Heart right ventricle (tissue), 12 donors: Measurements from ENCODE around the gene TESMIN. TPM values are rescaled to one million over a fixed set of nuclear protein-coding genes. Genes with fewer than 3 reads are reported as not detected.

Source experiments
- polyA plus RNA-seq, 2 donors: library from polyadenylated mRNA; stranded (reverse); fragments of 200-250 nt; gene quantifications; one replicate each; pipeline ENCODE4 v1.2.3, GENCODE V29; 2013
- total RNA-seq, 10 donors: library from RNA; stranded (reverse); fragmentation: NEBNext Ultra II Directional in 3 of 10; extraction: Animal tissue kit (Norgen Biotek cat#: 25700) in 3 of 10; gene quantifications; one replicate each; pipeline versions ENCODE4 v1.2.1 to v1.2.4, GENCODE V29; 2021 to 2023
- donor health status: ischemic (EF 13 %, LVEDD 7.1; RV severe dilation, severe dysfunction).
- donor health status: healthy with polysubstance abuse.
- donor health status: DM: no; HTN: yes; CAD: no.
- donor health status: DM: no; HTN: no; CAD: no.
- donor health status: ischemic (EF 25% LVEDD 6.9; RV normal size, moderate dysfunction).
- donor health status: ischemic (EF 25% LVEDD 5.7; RV mildly dilated, moderate dysfunction).
- donor health status: healthy.
- donor health status: nonischemic (EF 11% LVEDD 7.7; RV severe dilation, severe dysfunction).
- donor health status: DM: yes; HTN: yes; CAD: no.
- donor health status: PGD.
- donor health status: ischemic (EF 29% LVEDD 5.4; RV normal size, mild dysfunction).
- donor health status: nonischemic (EF 23%, LVEDD 6.1; RV moderate dilation, normal function).

Gene TESMIN
- total and polyA plus RNA-seq, 12 donors: 0.13 to 2.6 (median 0.63) TPM; not detected in 2

Other genes with a start within 250 kb of the TESMIN start
- gene GAL, start 67.0 kb downstream of the TESMIN start, total RNA-seq: 1 to 10 TPM in 1 of 10 donors, under 1 TPM in 2, not detected in 7; 0.42 to 1.6 (median 0.61) TPM
- gene GAL, start 67.0 kb downstream of the TESMIN start, polyA plus RNA-seq: 1 to 10 TPM in 1 of 2 donors, not detected in 1; 2.9 TPM
- 10 to 100 TPM; 28.8 to 84.4 (median 48.3) TPM for gene CPT1A, start 90.4 kb upstream of the TESMIN start, total RNA-seq
- gene CPT1A, start 90.4 kb upstream of the TESMIN start, polyA plus RNA-seq: 10 to 100 TPM; 18.8 to 22.8 TPM
- gene MRPL21, start 152.3 kb upstream of the TESMIN start, total RNA-seq: 100 to 1,000 TPM in 4 of 10 donors, 10 to 100 TPM in 6; 63.2 to 138 (median 96.7) TPM
- 100 to 1,000 TPM; 139 to 186 TPM for gene MRPL21, start 152.3 kb upstream of the TESMIN start, polyA plus RNA-seq
- gene IGHMBP2, start 152.4 kb upstream of the TESMIN start, total RNA-seq: 10 to 100 TPM in 8 of 10 donors, 1 to 10 TPM in 2; 9.0 to 17.7 (median 12.1) TPM
- gene IGHMBP2, start 152.4 kb upstream of the TESMIN start, polyA plus RNA-seq: 10 to 100 TPM in 1 of 2 donors, 1 to 10 TPM in 1; 9.1 to 24.3 TPM
- not detected for gene MRGPRD, start 229.5 kb upstream of the TESMIN start, total RNA-seq
- not detected for gene MRGPRD, start 229.5 kb upstream of the TESMIN start, polyA plus RNA-seq